Measurements from ENCODE around the gene MLPH.
A peak's percentile ranks its signal among the peaks of the same experiment; 100 is the strongest.
"Not testable (repeated sequence)": the region's sequence is repeated elsewhere in the genome, so short reads cannot be mapped to it uniquely, and the experiment has no call there.

MLPH gene

DNA sequence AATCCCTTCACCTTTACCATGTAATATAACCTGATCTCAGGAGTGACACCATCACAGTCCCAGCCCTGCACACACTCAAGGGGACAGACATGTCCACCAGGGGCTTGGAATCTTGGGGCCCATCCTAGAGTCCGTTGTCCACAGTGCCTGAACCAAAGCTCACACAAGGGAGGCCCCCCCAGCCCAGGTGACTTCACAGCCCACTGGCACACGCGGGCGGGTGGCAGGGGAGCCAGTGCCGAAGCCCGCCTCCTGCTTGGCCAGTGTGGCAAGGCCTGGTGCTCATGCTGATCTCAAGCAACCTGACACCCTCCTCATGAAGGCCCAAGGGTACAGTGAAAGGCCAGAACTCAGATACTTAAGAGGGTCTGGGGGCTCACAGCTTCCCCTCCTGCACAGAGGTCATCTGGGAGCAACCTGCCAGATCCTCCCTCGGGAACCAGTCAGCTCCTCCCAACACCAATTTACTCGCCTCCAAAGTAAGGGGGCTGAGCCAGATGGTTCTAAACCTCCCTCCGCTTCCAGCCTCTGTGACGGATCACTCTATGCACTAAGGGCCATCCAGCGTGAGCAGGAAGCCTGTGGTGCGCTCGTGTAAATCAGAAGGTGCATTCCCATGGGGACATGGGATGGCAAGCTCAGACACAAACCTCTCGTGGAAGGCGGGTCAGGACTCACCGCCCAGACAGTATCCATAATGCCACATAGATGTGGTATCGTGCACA lies 106.7 kb downstream of the MLPH start:
- Histone ChIP-seq H3K36me3 (ENCODE audit: control insufficient read depth, insufficient read depth, low read length) (no peaks in the 10 kb centered on the region), H3K27me3 (ENCODE audit: control insufficient read depth, insufficient read depth, low read length, poor library complexity, severe bottlenecking) (no peaks in the 10 kb centered on the region), H3K4me3 (ENCODE audit: insufficient read depth, low read depth, low read length) (no peak overlapping the region), H3K27ac (ENCODE audit: insufficient read depth, low read depth, low read length, poor library complexity, severe bottlenecking) (no peak overlapping the region), H3K9me3 (ENCODE audit: control insufficient read depth, low read length) (no peaks in the 10 kb centered on the region), H3K4me1 (ENCODE audit: control insufficient read depth, insufficient read depth, low read length) (peaks cover 20% of the 10 kb centered on the region)
- WGBS, 2 experiments: 79 to 82% methylated on average over 17 of the region's 17 CpGs

DNA sequence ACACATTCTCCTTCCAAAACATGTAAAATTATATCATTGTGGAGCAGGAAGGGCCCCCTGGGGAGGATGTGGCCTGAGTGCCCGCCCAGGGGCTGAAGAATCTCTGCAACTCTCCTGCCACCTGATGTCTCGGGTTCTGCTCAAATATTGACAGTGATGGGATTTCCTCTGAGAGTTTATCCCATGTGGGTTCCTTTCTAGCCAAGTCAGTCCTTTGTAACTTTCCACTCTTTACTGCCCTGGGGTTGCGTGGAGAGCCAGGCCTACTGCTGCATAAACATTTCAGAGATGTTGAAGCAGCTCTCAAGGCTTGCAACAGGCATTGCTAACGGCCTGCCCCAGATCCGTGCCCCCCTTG lies 107.4 kb downstream of the MLPH start:
- H3K36me3 ChIP-seq (ENCODE audit: control insufficient read depth, insufficient read depth, low read length): no peaks in the 10 kb centered on the region
- H3K4me1 ChIP-seq (ENCODE audit: control insufficient read depth, insufficient read depth, low read length): peaks cover 20% of the 10 kb centered on the region
- H3K9me3 ChIP-seq (ENCODE audit: control insufficient read depth, low read length): no peaks in the 10 kb centered on the region
- 37 to 45% methylated on average over 5 of the region's 5 CpGs for WGBS, 2 experiments
- H3K4me3 ChIP-seq (ENCODE audit: insufficient read depth, low read depth, low read length): no peak overlapping the region
- no peaks in the 10 kb centered on the region for H3K27me3 ChIP-seq (ENCODE audit: control insufficient read depth, insufficient read depth, low read length, poor library complexity, severe bottlenecking)
- peak overlapping the region; percentile 22 for H3K27ac ChIP-seq (ENCODE audit: insufficient read depth, low read depth, low read length, poor library complexity, severe bottlenecking)

DNA sequence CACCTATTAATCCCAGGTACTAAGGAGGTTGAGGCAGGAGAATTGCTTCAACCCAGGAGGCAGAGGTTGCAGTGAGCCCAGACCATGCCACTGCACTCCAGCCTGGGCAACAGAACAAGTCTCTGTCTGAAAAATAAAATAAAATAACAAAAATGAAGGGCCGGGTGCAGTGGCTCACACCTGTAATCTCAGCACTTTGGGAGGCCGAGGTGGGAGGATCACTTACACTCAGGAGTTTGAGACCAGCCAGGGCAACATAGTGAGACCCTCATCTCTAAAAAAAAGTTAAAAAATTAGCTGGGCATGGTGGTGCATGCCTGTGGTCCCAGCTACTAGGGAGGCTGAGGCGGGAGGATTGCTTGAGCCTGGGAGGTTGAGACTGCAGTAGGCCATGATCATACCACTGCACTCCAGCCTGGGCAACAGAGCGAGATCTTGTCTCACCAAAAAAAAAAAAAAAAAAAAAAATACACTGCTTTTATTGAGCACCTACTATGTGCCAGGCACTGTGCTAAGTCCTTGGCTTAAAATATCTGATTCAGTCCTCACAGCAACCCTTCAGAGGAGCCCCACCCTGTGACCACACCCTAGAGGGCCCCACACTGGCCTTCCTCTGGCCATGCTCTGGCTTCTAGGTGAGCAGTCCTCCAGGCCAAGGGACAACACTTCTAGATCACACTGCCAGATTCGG lies 108.9 kb downstream of the MLPH start:
- peaks cover 26% of the 10 kb centered on the region for H3K4me1 ChIP-seq (ENCODE audit: control insufficient read depth, insufficient read depth, low read length)
- not testable (repeated sequence) for H3K27ac ChIP-seq (ENCODE audit: insufficient read depth, low read depth, low read length, poor library complexity, severe bottlenecking); H3K36me3 ChIP-seq (ENCODE audit: control insufficient read depth, insufficient read depth, low read length); H3K4me3 ChIP-seq (ENCODE audit: insufficient read depth, low read depth, low read length); H3K9me3 ChIP-seq (ENCODE audit: control insufficient read depth, low read length); H3K27me3 ChIP-seq (ENCODE audit: control insufficient read depth, insufficient read depth, low read length, poor library complexity, severe bottlenecking)
- WGBS, 2 experiments: 91 to 95% methylated on average over 5 of the region's 5 CpGs

DNA sequence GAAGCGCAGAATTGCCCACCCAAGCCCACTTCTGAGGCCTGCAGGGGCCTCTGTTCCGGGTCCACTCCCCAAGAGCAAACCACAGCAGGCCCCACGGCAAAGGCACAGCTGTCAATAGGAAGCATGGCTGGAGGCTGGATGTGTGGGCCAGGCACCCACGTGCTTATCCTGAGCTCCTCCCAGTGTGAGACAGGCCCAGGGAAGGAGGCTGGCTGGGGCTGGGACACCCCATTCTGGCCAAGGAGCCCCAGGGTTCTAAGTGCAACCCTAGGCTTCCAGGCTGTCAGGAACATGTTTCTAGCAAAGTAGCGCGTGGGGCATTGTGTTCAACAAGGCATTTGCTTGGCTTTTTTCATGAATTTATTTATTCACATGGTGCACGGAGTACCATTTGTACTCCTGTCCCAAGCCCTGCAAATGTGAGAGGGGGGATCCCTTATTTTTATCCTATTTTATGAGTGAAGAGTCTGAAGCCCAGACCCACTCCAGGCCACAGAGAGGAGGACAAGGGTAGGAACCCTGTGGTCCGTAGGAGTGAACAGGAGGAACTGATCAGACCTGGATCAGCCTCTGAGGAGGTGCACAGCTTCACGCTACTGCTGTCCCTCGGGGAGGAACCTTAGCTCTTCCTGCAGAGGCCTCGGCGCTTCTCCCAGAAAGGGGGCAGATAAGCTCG lies 109.6 kb downstream of the MLPH start:
- Histone ChIP-seq H3K4me3 (ENCODE audit: insufficient read depth, low read depth, low read length) (no peak overlapping the region), H3K9me3 (ENCODE audit: control insufficient read depth, low read length) (no peaks in the 10 kb centered on the region), H3K27me3 (ENCODE audit: control insufficient read depth, insufficient read depth, low read length, poor library complexity, severe bottlenecking) (no peaks in the 10 kb centered on the region), H3K4me1 (ENCODE audit: control insufficient read depth, insufficient read depth, low read length) (peaks cover 26% of the 10 kb centered on the region), H3K27ac (ENCODE audit: insufficient read depth, low read depth, low read length, poor library complexity, severe bottlenecking) (no peak overlapping the region), H3K36me3 (ENCODE audit: control insufficient read depth, insufficient read depth, low read length) (no peaks in the 10 kb centered on the region)
- WGBS, 2 experiments: 89 to 91% methylated on average over 13 of the region's 13 CpGs

DNA sequence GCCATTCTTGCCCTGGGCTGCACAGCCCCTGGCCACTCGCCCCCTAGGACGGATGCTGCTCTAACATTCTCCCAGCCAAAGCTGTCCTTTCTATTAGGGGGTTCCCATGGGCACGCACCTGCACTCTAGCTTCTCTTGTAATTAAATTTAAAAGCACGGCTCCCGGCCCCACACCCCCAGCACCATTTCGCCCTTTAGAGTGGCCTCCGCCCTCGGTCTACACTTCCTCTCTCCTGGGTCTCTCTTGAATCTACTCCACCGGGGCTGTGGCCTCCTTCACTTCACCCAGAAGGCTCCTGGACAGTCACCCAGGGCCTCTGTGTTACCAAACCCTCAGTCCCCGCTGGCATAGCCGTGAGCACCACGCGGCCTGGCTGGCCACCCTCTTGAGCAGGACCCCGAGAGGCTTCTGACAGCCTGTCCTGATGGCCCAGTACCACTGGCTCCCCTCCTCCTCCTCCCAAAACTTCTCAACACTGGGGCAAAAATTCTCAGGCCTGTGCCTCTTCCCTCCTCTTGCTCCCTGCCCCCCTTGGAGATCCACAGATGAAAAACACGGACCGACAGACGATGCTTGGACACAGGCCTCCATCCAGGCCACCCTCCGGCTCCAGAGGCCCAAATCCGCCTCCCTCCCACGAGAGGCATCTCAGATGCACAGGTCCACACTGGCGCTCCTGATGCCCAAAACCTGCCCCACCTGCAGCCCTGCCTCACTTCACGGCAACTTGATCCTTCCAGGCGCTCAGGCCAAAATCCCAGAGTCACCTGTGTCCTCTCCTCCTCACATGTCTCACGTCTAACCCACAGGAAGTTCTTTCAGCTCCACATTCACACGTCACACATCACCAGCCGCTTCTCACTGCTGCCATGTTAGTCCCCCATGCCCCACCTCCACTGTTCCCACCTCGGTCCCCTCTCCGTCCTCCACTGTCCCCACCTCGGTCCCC lies 110.4 kb downstream of the MLPH start:
- WGBS, 2 experiments: 89% methylated on average over 27 to 28 of the region's 29 CpGs

DNA sequence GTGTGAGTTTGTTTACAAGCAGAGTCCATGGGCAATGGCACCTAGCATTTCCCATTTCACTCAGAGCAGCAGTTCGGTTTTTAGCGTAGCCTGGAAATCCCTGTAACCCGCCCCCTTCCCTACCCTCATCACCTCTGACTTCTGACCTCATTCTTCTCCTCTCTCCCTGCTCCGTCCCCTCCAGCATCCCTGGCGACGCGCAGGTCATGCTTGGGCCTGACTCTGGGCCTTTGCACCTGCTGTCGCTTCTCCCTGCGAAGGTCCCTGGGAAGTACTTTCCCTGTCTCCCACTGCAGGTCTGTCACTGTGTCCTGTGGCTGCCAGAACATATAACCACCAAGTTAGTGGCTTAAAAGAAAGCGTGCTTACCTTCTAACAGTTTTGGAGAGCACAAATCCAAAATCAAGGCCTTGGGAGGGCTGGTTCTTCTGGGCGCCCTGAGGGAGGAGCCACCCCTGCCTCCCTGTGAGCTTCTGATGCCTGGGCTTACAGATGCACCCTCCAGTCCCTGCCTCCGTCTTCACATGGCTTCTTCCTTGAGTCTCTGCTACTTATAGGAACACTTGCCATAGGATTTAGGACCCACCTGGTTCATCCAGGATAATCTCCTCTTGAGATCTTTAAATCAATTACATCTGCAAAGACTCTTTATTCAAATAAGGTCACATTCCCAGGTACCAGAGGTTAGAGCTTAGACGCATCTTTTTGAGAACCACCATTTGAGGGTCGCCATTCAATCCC lies 111.6 kb downstream of the MLPH start:
- 83 to 85% methylated on average over 14 of the region's 14 CpGs for WGBS, 2 experiments
- H3K9me3 ChIP-seq (ENCODE audit: control insufficient read depth, low read length): no peaks in the 10 kb centered on the region

More for the DNA sequence above, 110.4 kb downstream of the MLPH start:
- Histone ChIP-seq H3K9me3 (ENCODE audit: control insufficient read depth, low read length) (no peaks in the 10 kb centered on the region), H3K36me3 (ENCODE audit: control insufficient read depth, insufficient read depth, low read length) (no peaks in the 10 kb centered on the region), H3K4me3 (ENCODE audit: insufficient read depth, low read depth, low read length) (no peak overlapping the region), H3K27ac (ENCODE audit: insufficient read depth, low read depth, low read length, poor library complexity, severe bottlenecking) (no peak overlapping the region), H3K27me3 (ENCODE audit: control insufficient read depth, insufficient read depth, low read length, poor library complexity, severe bottlenecking) (no peaks in the 10 kb centered on the region), H3K4me1 (ENCODE audit: control insufficient read depth, insufficient read depth, low read length) (peaks cover 26% of the 10 kb centered on the region)

DNA sequence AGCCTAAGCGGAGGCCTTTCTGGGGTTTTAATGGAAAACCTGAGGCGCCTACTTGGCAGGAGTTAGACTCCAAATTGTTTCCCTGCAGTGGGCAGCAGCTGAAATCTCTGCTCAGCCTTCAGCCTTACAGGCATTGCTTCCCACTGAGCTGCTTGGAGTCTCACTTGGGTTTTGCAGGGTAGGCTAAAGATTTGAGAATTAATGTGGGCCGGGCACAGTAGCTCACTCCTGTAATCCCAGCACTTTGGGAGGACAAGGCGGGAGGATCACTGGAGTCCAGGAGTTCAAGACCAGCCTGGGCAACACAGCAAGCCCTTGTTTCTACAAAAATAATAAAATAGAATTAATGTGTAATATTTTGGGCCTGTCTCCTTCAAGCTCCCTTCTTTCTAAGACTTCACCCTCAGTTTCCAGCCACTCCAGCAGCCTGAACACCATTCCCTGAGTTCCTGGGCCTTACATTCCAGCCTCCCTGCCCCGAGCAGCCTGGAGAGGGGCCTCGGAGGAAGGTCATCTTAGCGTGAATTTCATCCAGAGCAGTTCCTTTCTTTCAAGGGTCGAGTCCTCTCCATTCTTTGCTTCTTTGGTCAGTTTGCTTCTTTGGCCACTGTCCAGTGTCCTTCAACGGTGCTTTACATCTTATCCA lies 112.5 kb downstream of the MLPH start:
- H3K27me3 ChIP-seq (ENCODE audit: control insufficient read depth, insufficient read depth, low read length, poor library complexity, severe bottlenecking): no peaks in the 10 kb centered on the region
- H3K4me1 ChIP-seq (ENCODE audit: control insufficient read depth, insufficient read depth, low read length): peaks cover 15% of the 10 kb centered on the region
- no peaks in the 10 kb centered on the region for H3K36me3 ChIP-seq (ENCODE audit: control insufficient read depth, insufficient read depth, low read length)
- WGBS, 2 experiments: 92 to 95% methylated on average over 9 of the region's 9 CpGs
- H3K4me3 ChIP-seq (ENCODE audit: insufficient read depth, low read depth, low read length): no peak overlapping the region
- no peak overlapping the region for H3K27ac ChIP-seq (ENCODE audit: insufficient read depth, low read depth, low read length, poor library complexity, severe bottlenecking)
- no peaks in the 10 kb centered on the region for H3K9me3 ChIP-seq (ENCODE audit: control insufficient read depth, low read length)

More for the DNA sequence above, 111.6 kb downstream of the MLPH start:
- Histone ChIP-seq H3K4me1 (ENCODE audit: control insufficient read depth, insufficient read depth, low read length) (peaks cover 24% of the 10 kb centered on the region), H3K27me3 (ENCODE audit: control insufficient read depth, insufficient read depth, low read length, poor library complexity, severe bottlenecking) (no peaks in the 10 kb centered on the region), H3K36me3 (ENCODE audit: control insufficient read depth, insufficient read depth, low read length) (no peaks in the 10 kb centered on the region), H3K4me3 (ENCODE audit: insufficient read depth, low read depth, low read length) (no peak overlapping the region), H3K27ac (ENCODE audit: insufficient read depth, low read depth, low read length, poor library complexity, severe bottlenecking) (no peak overlapping the region)

DNA sequence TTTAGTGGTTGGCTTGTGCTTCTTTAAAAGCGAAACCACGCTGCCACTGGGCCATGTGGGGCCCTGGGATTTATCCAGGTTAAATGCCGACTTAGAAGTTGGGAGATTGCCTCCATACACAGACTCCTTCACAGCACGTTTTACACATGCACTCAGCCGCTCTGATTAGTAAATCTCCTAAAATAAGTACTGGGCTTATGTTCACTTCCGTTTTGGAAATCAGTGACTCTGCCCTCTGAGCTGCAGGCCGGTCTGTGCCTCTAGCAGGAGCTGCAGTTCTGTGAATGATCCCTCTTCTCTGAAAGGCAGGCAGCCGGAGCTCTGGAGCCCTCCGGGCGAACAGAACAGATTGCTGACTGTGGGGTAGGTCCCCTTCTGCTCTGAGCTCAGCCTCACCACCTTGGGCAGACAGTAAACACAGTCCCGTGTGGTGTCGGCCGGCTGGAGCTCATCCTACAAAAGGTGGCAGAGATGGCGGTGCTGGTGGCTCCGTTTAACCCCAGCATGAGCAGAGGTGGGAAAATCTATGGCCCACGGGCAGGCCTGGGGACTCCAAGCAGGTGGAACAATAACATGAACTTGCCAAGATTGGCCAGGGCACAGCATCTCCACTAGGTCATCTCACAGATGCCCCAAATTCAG lies 113.3 kb downstream of the MLPH start:
- Histone ChIP-seq H3K27me3 (ENCODE audit: control insufficient read depth, insufficient read depth, low read length, poor library complexity, severe bottlenecking) (no peaks in the 10 kb centered on the region), H3K4me3 (ENCODE audit: insufficient read depth, low read depth, low read length) (no peak overlapping the region), H3K4me1 (ENCODE audit: control insufficient read depth, insufficient read depth, low read length) (peaks cover 9% of the 10 kb centered on the region), H3K9me3 (ENCODE audit: control insufficient read depth, low read length) (no peaks in the 10 kb centered on the region), H3K27ac (ENCODE audit: insufficient read depth, low read depth, low read length, poor library complexity, severe bottlenecking) (no peak overlapping the region), H3K36me3 (ENCODE audit: control insufficient read depth, insufficient read depth, low read length) (no peaks in the 10 kb centered on the region)
- 89% methylated on average over 16 of the region's 16 CpGs for WGBS, 2 experiments

Data from ectodermal cell (in vitro differentiated cells).